ENCODE measurements around the gene MINDY4. TPM values are rescaled to one million over a fixed set of nuclear protein-coding genes. Genes with fewer than 3 reads are reported as not detected.
A peak's percentile ranks its signal among the peaks of the same experiment; 100 is the strongest.

MINDY4 gene
- total RNA-seq, 1 donor: 13.2 TPM

GRCh38 chr7:30780941-30781340, 9.7 kb downstream of the MINDY4 start:
- TF ChIP-seq, protein P1, sequence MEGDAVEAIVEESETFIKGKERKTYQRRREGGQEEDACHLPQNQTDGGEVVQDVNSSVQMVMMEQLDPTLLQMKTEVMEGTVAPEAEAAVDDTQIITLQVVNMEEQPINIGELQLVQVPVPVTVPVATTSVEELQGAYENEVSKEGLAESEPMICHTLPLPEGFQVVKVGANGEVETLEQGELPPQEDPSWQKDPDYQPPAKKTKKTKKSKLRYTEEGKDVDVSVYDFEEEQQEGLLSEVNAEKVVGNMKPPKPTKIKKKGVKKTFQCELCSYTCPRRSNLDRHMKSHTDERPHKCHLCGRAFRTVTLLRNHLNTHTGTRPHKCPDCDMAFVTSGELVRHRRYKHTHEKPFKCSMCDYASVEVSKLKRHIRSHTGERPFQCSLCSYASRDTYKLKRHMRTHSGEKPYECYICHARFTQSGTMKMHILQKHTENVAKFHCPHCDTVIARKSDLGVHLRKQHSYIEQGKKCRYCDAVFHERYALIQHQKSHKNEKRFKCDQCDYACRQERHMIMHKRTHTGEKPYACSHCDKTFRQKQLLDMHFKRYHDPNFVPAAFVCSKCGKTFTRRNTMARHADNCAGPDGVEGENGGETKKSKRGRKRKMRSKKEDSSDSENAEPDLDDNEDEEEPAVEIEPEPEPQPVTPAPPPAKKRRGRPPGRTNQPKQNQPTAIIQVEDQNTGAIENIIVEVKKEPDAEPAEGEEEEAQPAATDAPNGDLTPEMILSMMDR (IDR thresholded peaks at IDR 0.05; ENCODE audit: insufficient read depth, low read length): no peak
- DNase-seq (ENCODE audit: low read depth): no peak
- H3K4me3 ChIP-seq (ENCODE audit: low read depth, low read length): no peak overlapping the region

DNA sequence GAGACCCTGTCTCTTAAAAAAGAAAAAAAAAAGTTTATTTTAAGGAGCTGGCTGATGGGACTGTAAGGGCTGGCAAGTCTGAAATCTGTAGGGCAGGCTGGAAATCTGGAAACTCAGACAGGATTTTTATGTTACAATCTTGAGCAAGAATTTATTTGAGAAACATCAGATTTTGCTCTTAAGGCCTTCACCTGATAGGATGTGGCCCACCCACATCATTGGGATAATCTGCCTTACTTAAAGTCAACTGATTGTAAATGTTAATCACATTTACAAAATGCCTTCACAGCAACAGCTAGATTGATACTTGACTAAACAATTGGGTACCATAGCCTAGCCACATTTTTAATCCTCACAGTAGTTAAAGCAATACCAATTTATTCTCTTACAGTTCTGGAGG, 11.5 kb downstream of the MINDY4 start:
- DNase-seq (ENCODE audit: low read depth): no peak
- TF ChIP-seq, protein P1 (IDR thresholded peaks at IDR 0.05; ENCODE audit: insufficient read depth, low read length): no peak
- no peak overlapping the region for H3K4me3 ChIP-seq (ENCODE audit: low read depth, low read length)

GRCh38 chr7:30785786-30786185, 14.6 kb downstream of the MINDY4 start:
- no peak overlapping the region for H3K4me3 ChIP-seq (ENCODE audit: low read depth, low read length)
- TF ChIP-seq, protein P1 (IDR thresholded peaks at IDR 0.05; ENCODE audit: insufficient read depth, low read length): no peak
- no peak for DNase-seq (ENCODE audit: low read depth)

DNA sequence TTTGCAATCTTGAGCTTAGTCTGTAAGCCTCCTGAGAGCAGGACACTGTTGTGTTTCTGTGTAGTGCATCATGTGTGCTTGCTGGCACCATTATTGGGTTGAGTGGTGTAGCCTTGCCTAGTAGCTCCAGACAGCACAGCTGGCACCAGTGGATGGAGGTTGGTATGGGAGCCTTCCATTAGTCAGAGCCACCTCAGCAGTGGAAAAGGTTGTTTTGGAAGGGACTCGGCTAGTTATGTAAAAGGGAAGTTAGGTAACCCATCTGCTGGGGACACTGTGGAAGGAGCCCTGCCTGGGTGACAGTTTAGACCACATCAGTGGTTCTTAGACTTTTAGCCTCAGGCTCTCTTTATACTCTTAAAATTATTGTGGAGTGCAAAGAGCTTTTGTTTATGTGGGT, 16.3 kb downstream of the MINDY4 start:
- DNase-seq (ENCODE audit: low read depth): no peak
- TF ChIP-seq, protein P1 (IDR thresholded peaks at IDR 0.05; ENCODE audit: insufficient read depth, low read length): no peak
- H3K4me3 ChIP-seq (ENCODE audit: low read depth, low read length): no peak overlapping the region

DNA sequence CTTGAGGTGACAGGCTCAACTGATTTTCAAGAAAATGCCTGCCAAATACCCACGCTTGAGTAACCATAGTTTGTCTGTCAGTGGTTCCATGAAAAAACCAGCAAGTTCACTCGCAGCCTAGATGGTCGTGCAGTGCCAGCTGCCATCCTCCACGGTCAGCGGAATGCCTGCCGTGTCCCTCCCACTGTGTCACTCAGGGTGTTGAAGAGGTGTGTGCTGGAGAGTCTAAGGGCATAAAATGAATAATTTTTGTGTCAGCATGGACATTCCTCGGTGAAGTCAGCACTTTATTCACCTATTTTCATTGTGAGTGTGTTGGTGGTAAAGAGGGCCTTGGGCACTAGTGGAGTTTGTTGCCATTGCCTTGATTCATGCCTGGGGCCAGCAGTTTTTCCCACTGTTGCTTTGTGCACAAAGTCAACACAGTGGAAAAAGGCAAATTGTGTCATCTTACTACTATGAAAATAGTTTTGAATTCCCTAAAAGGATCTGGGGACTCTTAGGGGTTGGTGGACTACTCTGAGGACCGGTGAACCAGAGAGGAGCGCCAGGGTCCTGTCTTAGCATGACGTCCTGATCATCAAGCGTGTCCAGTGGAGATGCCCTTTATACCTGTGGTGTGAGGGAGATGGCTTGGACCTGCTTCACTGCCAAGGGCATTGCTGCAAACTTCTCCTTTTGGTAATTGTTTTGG, 17.6 kb downstream of the MINDY4 start:
- H3K4me3 ChIP-seq (ENCODE audit: low read depth, low read length): no peak overlapping the region
- DNase-seq (ENCODE audit: low read depth): no peak
- TF ChIP-seq, protein P1 (IDR thresholded peaks at IDR 0.05; ENCODE audit: insufficient read depth, low read length): no peak

GRCh38 chr7:30789334-30789711, 18.1 kb downstream of the MINDY4 start:
- DNase-seq (ENCODE audit: low read depth): peak; percentile 79
- TF ChIP-seq, protein P1 (IDR thresholded peaks at IDR 0.05; ENCODE audit: insufficient read depth, low read length): no peak
- no peak overlapping the region for H3K4me3 ChIP-seq (ENCODE audit: low read depth, low read length)

GRCh38 chr7:30790356-30790755, 19.1 kb downstream of the MINDY4 start:
- DNase-seq (ENCODE audit: low read depth): no peak
- TF ChIP-seq, protein P1 (IDR thresholded peaks at IDR 0.05; ENCODE audit: insufficient read depth, low read length): no peak
- H3K4me3 ChIP-seq (ENCODE audit: low read depth, low read length): no peak overlapping the region
